AG10803 (cell line): Measurements from ENCODE around the gene CES2.

Experiments
- DNase-seq: peaks from one replicate; pipeline ENCODE4 v3.0.0; 2010; ENCODE audit warnings: low read depth
- H3K4me3 ChIP-seq: 2 replicates; pipeline ENCODE4 v1.5.1; 2011; ENCODE audit warnings: mild to moderate bottlenecking, low read length, control low read depth
- CTCF ChIP-seq: conservative IDR thresholded peaks from 2 replicates; pipeline ENCODE4 v1.5.1; 2011; ENCODE audit warnings: mild to moderate bottlenecking, low read length, control low read depth, inconsistent platforms

Gene CES2

GRCh38 chr16:66908762-66909559 is 26.4 kb upstream of the CES2 start:
- no peak overlapping the region for H3K4me3 ChIP-seq
- no peak for DNase-seq
- no peak for TF ChIP-seq CTCF

- no peak for DNase-seq
- no peak overlapping the region for H3K4me3 ChIP-seq
- no peak for TF ChIP-seq CTCF
Measured at GRCh38 chr16:66910175-66910940, 25.0 kb upstream of the CES2 start.

- no peak for TF ChIP-seq CTCF
- no peak overlapping the region for H3K4me3 ChIP-seq
Measured at GRCh38 chr16:66911112-66911511, 24.2 kb upstream of the CES2 start.

GRCh38 chr16:66911801-66912200 is 23.5 kb upstream of the CES2 start:
- TF ChIP-seq CTCF: no peak
- no peak for DNase-seq
- H3K4me3 ChIP-seq: no peak overlapping the region

More at GRCh38 chr16:66911112-66911511, 24.2 kb upstream of the CES2 start:
- DNase-seq: no peak

GRCh38 chr16:66913081-66913480 is 22.2 kb upstream of the CES2 start:
- no peak for TF ChIP-seq CTCF
- no peak overlapping the region for H3K4me3 ChIP-seq
- no peak for DNase-seq

GRCh38 chr16:66913711-66914110 is 21.6 kb upstream of the CES2 start:
- no peak for DNase-seq
- H3K4me3 ChIP-seq: no peak overlapping the region
- no peak for TF ChIP-seq CTCF

GRCh38 chr16:66914541-66914940 is 20.8 kb upstream of the CES2 start:
- no peak for DNase-seq
- no peak for TF ChIP-seq CTCF
- no peak overlapping the region for H3K4me3 ChIP-seq
